ENCODE measurements around the gene CLIC2.

DNA sequence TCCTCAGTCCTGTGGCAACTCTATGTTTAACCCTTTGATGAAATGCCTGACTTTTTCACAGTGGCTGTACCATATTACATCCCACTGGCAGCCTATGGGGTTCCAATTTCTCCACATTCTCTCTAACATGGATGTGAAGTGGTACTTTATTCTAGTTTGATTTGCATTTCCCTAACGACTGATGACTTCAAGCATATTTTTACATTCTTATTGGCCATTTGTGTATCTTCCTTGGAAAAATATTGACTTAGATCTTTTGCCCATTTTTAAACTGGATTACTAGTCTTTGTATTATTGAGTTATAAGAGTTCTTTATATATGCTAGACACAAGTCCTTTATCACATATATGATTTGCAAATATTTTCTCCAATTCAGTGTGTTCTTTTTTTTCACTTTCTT, 68.0 kb downstream of the CLIC2 start:
- TF ChIP-seq SP1 (IDR thresholded peaks at IDR 0.05; ENCODE audit: low read depth, low read length) (no peak), ZNF24 (IDR thresholded peaks at IDR 0.05) (no peak), SPI1 (IDR thresholded peaks at IDR 0.05; ENCODE audit: borderline replicate concordance, insufficient read depth, low read depth, low read length) (no peak), POLR2A (IDR thresholded peaks at IDR 0.05; ENCODE audit: low read depth, low read length) (no peak), JUNB (IDR thresholded peaks at IDR 0.05) (no peak), SUZ12 (IDR thresholded peaks at IDR 0.05; ENCODE audit: unreplicated experiment) (no peak), MXI1 (IDR thresholded peaks at IDR 0.05; ENCODE audit: low read depth, low read length) (no peak), EZH2 (IDR thresholded peaks at IDR 0.05; ENCODE audit: borderline replicate concordance, control insufficient read depth, low read depth, low read length) (no peak), HDAC6 (IDR thresholded peaks at IDR 0.05; ENCODE audit: unreplicated experiment) (no peak)
- TF ChIP-seq, protein P1, sequence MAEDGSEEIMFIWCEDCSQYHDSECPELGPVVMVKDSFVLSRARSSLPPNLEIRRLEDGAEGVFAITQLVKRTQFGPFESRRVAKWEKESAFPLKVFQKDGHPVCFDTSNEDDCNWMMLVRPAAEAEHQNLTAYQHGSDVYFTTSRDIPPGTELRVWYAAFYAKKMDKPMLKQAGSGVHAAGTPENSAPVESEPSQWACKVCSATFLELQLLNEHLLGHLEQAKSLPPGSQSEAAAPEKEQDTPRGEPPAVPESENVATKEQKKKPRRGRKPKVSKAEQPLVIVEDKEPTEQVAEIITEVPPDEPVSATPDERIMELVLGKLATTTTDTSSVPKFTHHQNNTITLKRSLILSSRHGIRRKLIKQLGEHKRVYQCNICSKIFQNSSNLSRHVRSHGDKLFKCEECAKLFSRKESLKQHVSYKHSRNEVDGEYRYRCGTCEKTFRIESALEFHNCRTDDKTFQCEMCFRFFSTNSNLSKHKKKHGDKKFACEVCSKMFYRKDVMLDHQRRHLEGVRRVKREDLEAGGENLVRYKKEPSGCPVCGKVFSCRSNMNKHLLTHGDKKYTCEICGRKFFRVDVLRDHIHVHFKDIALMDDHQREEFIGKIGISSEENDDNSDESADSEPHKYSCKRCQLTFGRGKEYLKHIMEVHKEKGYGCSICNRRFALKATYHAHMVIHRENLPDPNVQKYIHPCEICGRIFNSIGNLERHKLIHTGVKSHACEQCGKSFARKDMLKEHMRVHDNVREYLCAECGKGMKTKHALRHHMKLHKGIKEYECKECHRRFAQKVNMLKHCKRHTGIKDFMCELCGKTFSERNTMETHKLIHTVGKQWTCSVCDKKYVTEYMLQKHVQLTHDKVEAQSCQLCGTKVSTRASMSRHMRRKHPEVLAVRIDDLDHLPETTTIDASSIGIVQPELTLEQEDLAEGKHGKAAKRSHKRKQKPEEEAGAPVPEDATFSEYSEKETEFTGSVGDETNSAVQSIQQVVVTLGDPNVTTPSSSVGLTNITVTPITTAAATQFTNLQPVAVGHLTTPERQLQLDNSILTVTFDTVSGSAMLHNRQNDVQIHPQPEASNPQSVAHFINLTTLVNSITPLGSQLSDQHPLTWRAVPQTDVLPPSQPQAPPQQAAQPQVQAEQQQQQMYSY (CRISPR knock-in tag; IDR thresholded peaks at IDR 0.05), result no peak
- TF ChIP-seq, protein P2, sequence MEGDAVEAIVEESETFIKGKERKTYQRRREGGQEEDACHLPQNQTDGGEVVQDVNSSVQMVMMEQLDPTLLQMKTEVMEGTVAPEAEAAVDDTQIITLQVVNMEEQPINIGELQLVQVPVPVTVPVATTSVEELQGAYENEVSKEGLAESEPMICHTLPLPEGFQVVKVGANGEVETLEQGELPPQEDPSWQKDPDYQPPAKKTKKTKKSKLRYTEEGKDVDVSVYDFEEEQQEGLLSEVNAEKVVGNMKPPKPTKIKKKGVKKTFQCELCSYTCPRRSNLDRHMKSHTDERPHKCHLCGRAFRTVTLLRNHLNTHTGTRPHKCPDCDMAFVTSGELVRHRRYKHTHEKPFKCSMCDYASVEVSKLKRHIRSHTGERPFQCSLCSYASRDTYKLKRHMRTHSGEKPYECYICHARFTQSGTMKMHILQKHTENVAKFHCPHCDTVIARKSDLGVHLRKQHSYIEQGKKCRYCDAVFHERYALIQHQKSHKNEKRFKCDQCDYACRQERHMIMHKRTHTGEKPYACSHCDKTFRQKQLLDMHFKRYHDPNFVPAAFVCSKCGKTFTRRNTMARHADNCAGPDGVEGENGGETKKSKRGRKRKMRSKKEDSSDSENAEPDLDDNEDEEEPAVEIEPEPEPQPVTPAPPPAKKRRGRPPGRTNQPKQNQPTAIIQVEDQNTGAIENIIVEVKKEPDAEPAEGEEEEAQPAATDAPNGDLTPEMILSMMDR (IDR thresholded peaks at IDR 0.05 in 2 of 3, conservative IDR thresholded peaks at IDR 0.05 in 1 of 3; ENCODE audit: control insufficient read depth in 2 of 3, extremely low read depth in 1 of 3, insufficient read depth in 1 of 3, low read depth in 3 of 3, low read length in 3 of 3), result no peak
- TF ChIP-seq, protein P3, sequence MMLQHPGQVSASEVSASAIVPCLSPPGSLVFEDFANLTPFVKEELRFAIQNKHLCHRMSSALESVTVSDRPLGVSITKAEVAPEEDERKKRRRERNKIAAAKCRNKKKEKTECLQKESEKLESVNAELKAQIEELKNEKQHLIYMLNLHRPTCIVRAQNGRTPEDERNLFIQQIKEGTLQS (IDR thresholded peaks at IDR 0.05; ENCODE audit: borderline replicate concordance, extremely low read depth, low read depth, low read length), result no peak
- TF ChIP-seq, protein P4, sequence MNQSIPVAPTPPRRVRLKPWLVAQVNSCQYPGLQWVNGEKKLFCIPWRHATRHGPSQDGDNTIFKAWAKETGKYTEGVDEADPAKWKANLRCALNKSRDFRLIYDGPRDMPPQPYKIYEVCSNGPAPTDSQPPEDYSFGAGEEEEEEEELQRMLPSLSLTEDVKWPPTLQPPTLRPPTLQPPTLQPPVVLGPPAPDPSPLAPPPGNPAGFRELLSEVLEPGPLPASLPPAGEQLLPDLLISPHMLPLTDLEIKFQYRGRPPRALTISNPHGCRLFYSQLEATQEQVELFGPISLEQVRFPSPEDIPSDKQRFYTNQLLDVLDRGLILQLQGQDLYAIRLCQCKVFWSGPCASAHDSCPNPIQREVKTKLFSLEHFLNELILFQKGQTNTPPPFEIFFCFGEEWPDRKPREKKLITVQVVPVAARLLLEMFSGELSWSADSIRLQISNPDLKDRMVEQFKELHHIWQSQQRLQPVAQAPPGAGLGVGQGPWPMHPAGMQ (IDR thresholded peaks at IDR 0.05; ENCODE audit: borderline replicate concordance), result no peak
